Esophagus muscularis mucosa (tissue), 4 donors: ENCODE results near the gene LIN9. TPM values are rescaled to one million over a fixed set of nuclear protein-coding genes. Genes with fewer than 3 reads are reported as not detected.

ENCODE experiments used
- DNase-seq: peaks from one replicate; pipeline ENCODE4 v3.0.0-alpha.2; 2017; ENCODE audit errors: extremely low spot score
- H3K27ac ChIP-seq, 4 donors: fragments of 200-600 bp; sonication (generic); replicated peaks in 1 of 4; 1 replicate in 3 of 4; 2 replicates in 1 of 4; pipeline ENCODE4 v1.5.1; 2016 to 2019; ENCODE audit warnings: mild to moderate bottlenecking in 1 of 4
- H3K27me3 ChIP-seq, 4 donors: fragments of 200-600 bp; sonication (generic); one replicate each; pipeline versions ENCODE4 v1.5.1 to v1.6.0; 2016 to 2019
- H3K36me3 ChIP-seq, 4 donors: fragments of 200-600 bp; sonication (generic); one replicate each; pipeline ENCODE4 v1.5.1; 2016 to 2019
- H3K4me1 ChIP-seq, 4 donors: fragments of 200-600 bp; sonication (generic); one replicate each; pipeline ENCODE4 v1.5.1; 2016 to 2019
- H3K4me3 ChIP-seq, 4 donors: fragments of 200-600 bp; sonication (generic); 1 replicate in 2 of 4; 2 replicates in 2 of 4; pipeline ENCODE4 v1.5.1; 2016 to 2019; ENCODE audit warnings: mild to moderate bottlenecking in 4 of 4, moderate library complexity in 1 of 4
- H3K9me3 ChIP-seq, 4 donors: fragments of 200-600 bp; sonication (generic); 1 replicate in 3 of 4; 2 replicates in 1 of 4; pipeline ENCODE4 v1.5.1; 2016 to 2019
- CTCF ChIP-seq, 3 experiments: fragments of 200-600 bp in 2 of 3; fragments of 450-650 bp in 1 of 3; sonication (generic) in 2 of 3; IDR thresholded peaks; one replicate each; pipeline ENCODE4 v1.5.1; 2017 to 2019; ENCODE audit warnings: antibody characterized with exemption in 3 of 3, mild to moderate bottlenecking in 2 of 3, moderate library complexity in 1 of 3
- EP300 ChIP-seq: sonication (generic); formaldehyde crosslinking; IDR thresholded peaks from one replicate; pipeline ENCODE4 v1.6.1; 2017; ENCODE audit warnings: antibody characterized with exemption
- POLR2A ChIP-seq: fragments of 450-650 bp; IDR thresholded peaks from one replicate; pipeline ENCODE4 v1.6.1; 2017; ENCODE audit warnings: antibody characterized with exemption, moderate library complexity, mild to moderate bottlenecking, low read depth
- POLR2AphosphoS5 ChIP-seq, 2 donors: sonication (generic); formaldehyde crosslinking; IDR thresholded peaks; one replicate each; pipeline ENCODE4 v1.6.1; 2017; ENCODE audit warnings: antibody characterized with exemption in 2 of 2
- WGBS: methylation state at CpG from one replicate; pipeline ENCODE4 v1.1.5; 2018; 5-methylcytosine and 5-hydroxymethylcytosine counted together
- intact Hi-C: fragments of 100-400 bp; cut with DNase I; formaldehyde crosslinking; loops from one replicate; pipeline ENCODE4 v1.15.1; 2023
- total RNA-seq, 4 donors: library from RNA; depleted of rRNA; stranded (reverse); fragments of >200 nt; gene quantifications; one replicate each; pipeline versions ENCODE4 v1.1.0 to v1.2.1, GENCODE V29; 2016

The LIN9 gene
- total RNA-seq, 4 donors from 2014 or later = 2.1 to 4.6 (median 2.8) TPM

GRCh38 chr1:226220473-226221189 is 88.3 kb downstream of the LIN9 start:
- Histone ChIP-seq H3K4me3 (no peak overlapping the region), H3K36me3 (no peaks in the 10 kb centered on the region), H3K9me3 (no peaks in the 10 kb centered on the region), H3K27me3 (peaks cover 0 to 30% (median 13%) of the 10 kb centered on the region in 4 donors), H3K27ac (no peak overlapping the region), H3K4me1 (peaks cover 4 to 16% (median 12%) of the 10 kb centered on the region in 4 donors)
- DNase-seq = no peak
- intact Hi-C loops = no loop called here
- WGBS = 65% methylated on average over 11 of the region's 11 CpGs
- TF ChIP-seq EP300 (no peak), CTCF (IDR thresholded peaks at IDR 0.05) (no peak), POLR2AphosphoS5 (IDR thresholded peaks at IDR 0.05) (no peak), POLR2A (no peak)

- intact Hi-C loops = no loop called here
- peak; percentile 64 for DNase-seq
- no peak overlapping the region for H3K27ac ChIP-seq
- WGBS = 76% methylated on average over 10 of the region's 10 CpGs
- H3K9me3 ChIP-seq = no peaks in the 10 kb centered on the region
- no peaks in the 10 kb centered on the region for H3K36me3 ChIP-seq
- no peak overlapping the region for H3K4me3 ChIP-seq
- TF ChIP-seq EP300 (no peak), POLR2A (no peak), CTCF (IDR thresholded peaks at IDR 0.05) (no peak), POLR2AphosphoS5 (IDR thresholded peaks at IDR 0.05) (no peak)
- H3K4me1 ChIP-seq = no peaks in the 10 kb centered on the region
- H3K27me3 ChIP-seq = no peaks in the 10 kb centered on the region
Observed at GRCh38 chr1:226217273-226217672, 91.7 kb downstream of the LIN9 start.

GRCh38 chr1:226216056-226216455 is 92.9 kb downstream of the LIN9 start:
- DNase-seq = peak; percentile 14
- no peak overlapping the region for H3K4me3 ChIP-seq
- peaks cover 0 to 4% (median 0%) of the 10 kb centered on the region in 4 donors for H3K4me1 ChIP-seq
- no peaks in the 10 kb centered on the region for H3K36me3 ChIP-seq
- TF ChIP-seq POLR2A = no peak
- TF ChIP-seq CTCF (IDR thresholded peaks at IDR 0.05) = no peak
- no peak for TF ChIP-seq POLR2AphosphoS5 (IDR thresholded peaks at IDR 0.05)
- no peak for TF ChIP-seq EP300
- intact Hi-C loops = no loop called here
- H3K27ac ChIP-seq = no peak overlapping the region
- WGBS = 70% methylated on average over 5 of the region's 5 CpGs
- H3K9me3 ChIP-seq = no peaks in the 10 kb centered on the region
- no peaks in the 10 kb centered on the region for H3K27me3 ChIP-seq

- Histone ChIP-seq H3K27me3 (no peaks in the 10 kb centered on the region), H3K4me3 (no peak overlapping the region), H3K27ac (no peak overlapping the region), H3K4me1 (peaks cover 0 to 4% (median 0%) of the 10 kb centered on the region in 4 donors), H3K36me3 (no peaks in the 10 kb centered on the region), H3K9me3 (no peaks in the 10 kb centered on the region)
- intact Hi-C loops = no loop called here
- 78% methylated on average over 5 of the region's 5 CpGs for WGBS
- TF ChIP-seq POLR2AphosphoS5 (IDR thresholded peaks at IDR 0.05) (no peak), CTCF (IDR thresholded peaks at IDR 0.05) (no peak), POLR2A (no peak), EP300 (no peak)
- peak; percentile 79 for DNase-seq
Observed at GRCh38 chr1:226215239-226215638, 93.7 kb downstream of the LIN9 start.
